K562 (cell line): ENCODE results near the gene TOMM6. TPM values are rescaled to one million over a fixed set of nuclear protein-coding genes. Genes with fewer than 3 reads are reported as not detected.
A peak's percentile ranks its signal among the peaks of the same experiment; 100 is the strongest.

Experiments
- ATAC-seq: fragments of 200-7000 bp; cut with Tn5 transposase; 3 replicates; pipeline ENCODE4 v1.9.1; 2020; ENCODE audit warnings: moderate library complexity
- BruUV-seq: library from RNA; stranded (reverse); fragments of 400-500 nt; replicated peaks from 2 replicates; lab custom pipeline; 2021; lab: Mats Ljungman, UMichigan
- CTCF ChIA-PET: fragments of 300-600 bp; formaldehyde crosslinking; extraction: SDS; loops from one replicate; lab custom pipeline; 2021; ENCODE audit warnings: low intra/inter-chr PET ratio; lab: Yijun Ruan, JAX
- POLR2A ChIA-PET: fragments of 300-600, 350-650 bp; sonication (Branson Sonifier 250); formaldehyde crosslinking; extraction: SDS; loops from one replicate; lab custom pipeline; 2021; ENCODE audit warnings: antibody characterized with exemption, inconsistent platforms; lab: Yijun Ruan, JAX
- DNase-seq, 4 experiments: peaks; one replicate each; pipeline versions ENCODE4 v3.0.0 to v3.0.0-alpha.2; 2011 to 2018; ENCODE audit warnings: low spot score in 3 of 4, mixed read lengths in 3 of 4; ENCODE audit errors: extremely low read depth in 1 of 4
- FAIRE-seq: peaks from 2 replicates; lab custom pipeline; 2011; peaks lifted over from hg19 to GRCh38; lab: Jason Lieb, UNC
- H2AFZ ChIP-seq: 2 replicates; pipeline ENCODE4 v1.6.0; 2011; ENCODE audit warnings: low read depth, low read length, control low read depth, inconsistent platforms
- H3K27ac ChIP-seq: fragments of 200-600 bp; 3 replicates; pipeline ENCODE4 v1.8.0; 2011; ENCODE audit warnings: low read depth, mild to moderate bottlenecking, control low read depth, inconsistent platforms, low read length, moderate library complexity, mixed read lengths; ENCODE audit errors: extremely low read depth
- H3K27me3 ChIP-seq, 2 experiments: fragments of 300-600 bp in 1 of 2; 2 replicates in 1 of 2; 3 replicates in 1 of 2; pipeline versions ENCODE4 v1.6.0 to v1.8.0; 2011; ENCODE audit warnings: inconsistent platforms in 2 of 2, low read length in 2 of 2, mild to moderate bottlenecking in 1 of 2, mixed read lengths in 1 of 2, moderate library complexity in 1 of 2; ENCODE audit not compliant: control insufficient read depth in 2 of 2, insufficient read depth in 2 of 2
- H3K36me3 ChIP-seq: fragments of 300-600 bp; 3 replicates; pipeline ENCODE4 v1.8.0; 2011; ENCODE audit warnings: mild to moderate bottlenecking, low read length, inconsistent platforms; ENCODE audit not compliant: control insufficient read depth, insufficient read depth
- H3K4me1 ChIP-seq, 2 experiments: fragments of 200-600 bp in 1 of 2; replicated peaks in 1 of 2; 2 replicates in 1 of 2; 3 replicates in 1 of 2; pipeline versions ENCODE4 v1.5.1 to v1.8.0; 2011; ENCODE audit warnings: inconsistent platforms in 2 of 2, low read length in 2 of 2, mild to moderate bottlenecking in 1 of 2, mixed read lengths in 1 of 2, moderate library complexity in 1 of 2; ENCODE audit not compliant: control insufficient read depth in 2 of 2, insufficient read depth in 2 of 2
- H3K4me2 ChIP-seq: 2 replicates; pipeline ENCODE4 v1.6.1; 2011; ENCODE audit warnings: low read length, control low read depth, inconsistent platforms, mixed read lengths; ENCODE audit not compliant: insufficient read depth
- H3K4me3 ChIP-seq: fragments of 200-600 bp; sonication (generic), shearing (Covaris generic); 2 replicates; pipeline ENCODE4 v1.5.1; 2016; ENCODE audit warnings: control low read depth, inconsistent platforms
- H3K79me2 ChIP-seq: fragments of 200-600 bp; 3 replicates; pipeline ENCODE4 v1.8.0; 2011; ENCODE audit warnings: low read length, inconsistent platforms; ENCODE audit not compliant: control insufficient read depth, insufficient read depth
- H3K9ac ChIP-seq, 2 experiments: 2 replicates each; pipeline versions ENCODE4 v1.6.0 to v1.6.1; 2011; ENCODE audit warnings: low read depth in 2 of 2, low read length in 2 of 2, control low read depth in 1 of 2, inconsistent platforms in 1 of 2, mild to moderate bottlenecking in 1 of 2, mixed read lengths in 1 of 2; ENCODE audit not compliant: insufficient read depth in 1 of 2
- H3K9me1 ChIP-seq: one replicate; pipeline ENCODE4 v1.6.0; 2011; ENCODE audit warnings: inconsistent platforms, mild to moderate bottlenecking, low read length, moderate library complexity; ENCODE audit not compliant: control insufficient read depth, insufficient read depth
- H3K9me3 ChIP-seq: replicated peaks from 2 replicates; pipeline ENCODE4 v1.5.1; 2011; ENCODE audit warnings: low read depth, low read length, inconsistent platforms; ENCODE audit not compliant: control insufficient read depth, insufficient read depth
- H4K20me1 ChIP-seq: replicated peaks from 2 replicates; pipeline ENCODE4 v1.6.1; 2011; ENCODE audit warnings: low read length, inconsistent platforms, mixed read lengths; ENCODE audit not compliant: control insufficient read depth, insufficient read depth
- GATA2 ChIP-seq: sonication (generic); formaldehyde crosslinking; IDR thresholded peaks from 2 replicates; pipeline ENCODE4 v1.4.0; 2020; ENCODE audit warnings: mild to moderate bottlenecking, missing genetic modification reagents
- JUND ChIP-seq, 2 experiments: IDR thresholded peaks; 2 replicates in 1 of 2; 3 replicates in 1 of 2; pipeline ENCODE4 v1.6.1; 2011; ENCODE audit warnings: borderline replicate concordance in 2 of 2, low read depth in 2 of 2, low read length in 2 of 2, improper control_type of control experiment in 1 of 2, missing biosample characterization in 1 of 2, missing genetic modification characterization in 1 of 2, missing genetic modification reagents in 1 of 2
- MEIS2 ChIP-seq: fragments of 450-650 bp; IDR thresholded peaks from 2 replicates; pipeline ENCODE4 v1.6.1; 2014; ENCODE audit warnings: mild to moderate bottlenecking; ENCODE audit not compliant: partially characterized antibody
- PPARD ChIP-seq: fragments of 250-450 bp; sonication (Bioruptor Pico); IDR thresholded peaks from 2 replicates; pipeline ENCODE4 v1.8.0; 2022; ENCODE audit warnings: inconsistent platforms, mild to moderate bottlenecking, moderate library complexity
- SIRT6 ChIP-seq: IDR thresholded peaks from one replicate; pipeline ENCODE4 v1.6.1; 2012; ENCODE audit warnings: low read depth, mild to moderate bottlenecking, control low read depth, inconsistent platforms, low read length, moderate library complexity
- SPI1 ChIP-seq: IDR thresholded peaks from 2 replicates; pipeline ENCODE4 v1.6.1; 2011; ENCODE audit warnings: low read depth, low read length, control low read depth, borderline replicate concordance
- VEZF1 ChIP-seq: fragments of 200-800 bp; sonication (Bioruptor generic); IDR thresholded peaks from 2 replicates; pipeline ENCODE4 v1.6.1; 2017; ENCODE audit warnings: missing genetic modification characterization, missing compliant biosample characterization
- ZNF764 ChIP-seq: fragments of 250-450 bp; sonication (Bioruptor Pico); IDR thresholded peaks from 2 replicates; pipeline ENCODE4 v1.4.0; 2020; ENCODE audit warnings: low read depth, mild to moderate bottlenecking, moderate library complexity
- WGBS: fragments of 100-300 bp; shearing (Covaris generic); methylation state at CpG from one replicate; pipeline ENCODE4 v1.1.6; 2016; ENCODE audit warnings: low coverage, mixed read lengths; ENCODE audit not compliant: insufficient coverage; ENCODE audit errors: missing lambda C conversion rate; 5-methylcytosine and 5-hydroxymethylcytosine counted together
- in situ Hi-C: fragments of 300-500 bp; cut with MboI; formaldehyde crosslinking; loops from 4 replicates; pipeline ENCODE4 v1.15.0; 2018; ENCODE audit warnings: inconsistent platforms, mixed read lengths
- intact Hi-C: fragments of 100-400 bp; cut with micrococcal nuclease; formaldehyde crosslinking; loops from 2 replicates; pipeline ENCODE4 v1.14.2; 2022
- polyA plus RNA-seq, 8 experiments: library from polyadenylated mRNA; depleted of rRNA in 4 of 8; stranded (reverse) in 5 of 8; unstranded in 3 of 8; fragments of >200 nt; fragmentation: Nextera tagmentation in 2 of 8; fragmentation: Illumina TruSeq in 1 of 8; extraction: Ambion mirVana in 2 of 8; extraction: Trizol in 1 of 8; gene quantifications; 2 replicates each; pipeline versions ENCODE4 v1.2.1 to v1.2.3, GENCODE V29; 2011 to 2014; ENCODE audit warnings: inconsistent platforms in 1 of 8, missing spikeins in 1 of 8
- total RNA-seq, 7 experiments: library from RNA; depleted of rRNA in 6 of 7; stranded (reverse); fragments of >200 nt in 6 of 7; fragmentation: Illumina TruSeq in 2 of 7; extraction: Trizol in 2 of 7; gene quantifications; 2 replicates each; pipeline versions ENCODE4 v1.2.1 to v1.2.3, GENCODE V29; 2011 to 2021; ENCODE audit warnings: low replicate concordance in 1 of 7
- TF ChIP-seq, protein P1 (sequence below): IDR thresholded peaks from 2 replicates; pipeline ENCODE4 v1.6.1; 2011; ENCODE audit not compliant: insufficient read length; ENCODE audit errors: extremely low read depth
- TF ChIP-seq, protein P2 (sequence below), 2 experiments: IDR thresholded peaks in 1 of 2; conservative IDR thresholded peaks in 1 of 2; 2 replicates each; pipeline ENCODE4 v1.6.1; 2016; ENCODE audit warnings: low read depth in 2 of 2, mild to moderate bottlenecking in 1 of 2, missing compliant biosample characterization in 1 of 2, missing genetic modification characterization in 1 of 2, moderate library complexity in 1 of 2
- TF ChIP-seq, protein P3 (sequence below): IDR thresholded peaks from 2 replicates; pipeline ENCODE4 v1.6.1; 2012; ENCODE audit warnings: low read depth, low read length, improper control_type of control experiment, borderline replicate concordance

TOMM6 gene
- total and polyA plus RNA-seq, 9 of the 15 experiments (the other 6 are each of a cell fraction or from before 2014, with no cell fraction given) = 380 to 2,097 (median 1,065) TPM

- Histone ChIP-seq H2AFZ (no peak overlapping the region), H3K9ac (peak overlapping the region in 1 of 2 experiments; percentile 96; a peak in 1 of 4 replicates), H4K20me1 (peaks cover 5% of the 10 kb centered on the region; the same call in 1 of the 2 replicates), H3K9me1 (no peaks in the 10 kb centered on the region), H3K79me2 (peaks cover 36% of the 10 kb centered on the region), H3K27me3 (no peaks in the 10 kb centered on the region), H3K4me3 (no peak overlapping the region), H3K4me2 (no peak overlapping the region), H3K36me3 (peaks cover 11% of the 10 kb centered on the region), H3K27ac (no peak overlapping the region), H3K9me3 (no peaks in the 10 kb centered on the region), H3K4me1 (peaks cover 38 to 43% of the 10 kb centered on the region in 2 experiments)
- no TSS peak for BruUV-seq
- in situ Hi-C loops = loop anchor here (5.0 to 10.0 kb wide), 3 partner anchors 123 to 440 kb away; no protein-coding TSS in a partner anchor
- DNase-seq (peak in 1 of 4 experiments; percentile 48), ATAC-seq (no peak), FAIRE-seq (no peak)
- ChIA-PET CTCF (interaction anchor here (1.5 kb wide), 1 partner anchor 182 kb away, joined by 3 read pairs; no protein-coding TSS in a partner anchor), POLR2A (interaction anchor here (0.6 to 2.2 kb wide), 15 partner anchors 12 to 1096 kb away, joined by 3 to 10 read pairs (median 3); partner anchors contain the start of gene MED20)
- intact Hi-C loops = loop anchor here (5.0 kb wide), 3 partner anchors 63 to 1093 kb away; partner anchors contain the start of genes MRPS10 and RPL7L1
- WGBS = 60% methylated on average over 5 of the region's 5 CpGs
- no peak for TF ChIP-seq SIRT6
- TF ChIP-seq MEIS2 = peak; percentile 98
- TF ChIP-seq, protein P1, sequence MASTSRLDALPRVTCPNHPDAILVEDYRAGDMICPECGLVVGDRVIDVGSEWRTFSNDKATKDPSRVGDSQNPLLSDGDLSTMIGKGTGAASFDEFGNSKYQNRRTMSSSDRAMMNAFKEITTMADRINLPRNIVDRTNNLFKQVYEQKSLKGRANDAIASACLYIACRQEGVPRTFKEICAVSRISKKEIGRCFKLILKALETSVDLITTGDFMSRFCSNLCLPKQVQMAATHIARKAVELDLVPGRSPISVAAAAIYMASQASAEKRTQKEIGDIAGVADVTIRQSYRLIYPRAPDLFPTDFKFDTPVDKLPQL = no peak
- TF ChIP-seq JUND (IDR thresholded peaks at IDR 0.05; ENCODE audit: borderline replicate concordance, low read depth, low read length) = no peak
- TF ChIP-seq JUND (tag; IDR thresholded peaks at IDR 0.05; ENCODE audit: borderline replicate concordance, low read depth, low read length) = peak; percentile 22; the same call in 1 of the 3 replicates
- peak; percentile 10; the same call in 1 of the 2 replicates for TF ChIP-seq ZNF764 (CRISPR knock-in tag)
- peak; percentile 26; the same call in 1 of the 2 replicates for TF ChIP-seq VEZF1 (CRISPR knock-in tag)
- TF ChIP-seq PPARD (CRISPR knock-in tag) = no peak
- peak; percentile 57; the same call in 1 of the 2 replicates for TF ChIP-seq GATA2 (CRISPR knock-in tag)
- TF ChIP-seq, protein P2, sequence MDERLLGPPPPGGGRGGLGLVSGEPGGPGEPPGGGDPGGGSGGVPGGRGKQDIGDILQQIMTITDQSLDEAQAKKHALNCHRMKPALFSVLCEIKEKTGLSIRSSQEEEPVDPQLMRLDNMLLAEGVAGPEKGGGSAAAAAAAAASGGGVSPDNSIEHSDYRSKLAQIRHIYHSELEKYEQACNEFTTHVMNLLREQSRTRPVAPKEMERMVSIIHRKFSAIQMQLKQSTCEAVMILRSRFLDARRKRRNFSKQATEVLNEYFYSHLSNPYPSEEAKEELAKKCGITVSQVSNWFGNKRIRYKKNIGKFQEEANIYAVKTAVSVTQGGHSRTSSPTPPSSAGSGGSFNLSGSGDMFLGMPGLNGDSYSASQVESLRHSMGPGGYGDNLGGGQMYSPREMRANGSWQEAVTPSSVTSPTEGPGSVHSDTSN (CRISPR knock-in tag; IDR thresholded peaks at IDR 0.05; ENCODE audit: low read depth) = peak; percentile 85
- TF ChIP-seq, protein P2 (tag; conservative IDR thresholded peaks at IDR 0.05; ENCODE audit: low read depth) = peak; percentile 98
- TF ChIP-seq SPI1 = peak; percentile 70; the same call in 1 of the 2 replicates
- TF ChIP-seq, protein P3, sequence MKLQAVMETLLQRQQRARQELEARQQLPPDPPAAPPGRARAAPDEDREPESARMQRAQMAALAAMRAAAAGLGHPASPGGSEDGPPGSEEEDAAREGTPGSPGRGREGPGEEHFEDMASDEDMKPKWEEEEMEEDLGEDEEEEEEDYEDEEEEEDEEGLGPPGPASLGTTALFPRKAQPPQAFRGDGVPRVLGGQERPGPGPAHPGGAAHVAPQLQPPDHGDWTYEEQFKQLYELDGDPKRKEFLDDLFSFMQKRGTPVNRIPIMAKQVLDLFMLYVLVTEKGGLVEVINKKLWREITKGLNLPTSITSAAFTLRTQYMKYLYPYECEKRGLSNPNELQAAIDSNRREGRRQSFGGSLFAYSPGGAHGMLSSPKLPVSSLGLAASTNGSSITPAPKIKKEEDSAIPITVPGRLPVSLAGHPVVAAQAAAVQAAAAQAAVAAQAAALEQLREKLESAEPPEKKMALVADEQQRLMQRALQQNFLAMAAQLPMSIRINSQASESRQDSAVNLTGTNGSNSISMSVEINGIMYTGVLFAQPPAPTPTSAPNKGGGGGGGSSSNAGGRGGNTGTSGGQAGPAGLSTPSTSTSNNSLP = no peak
Observed at GRCh38 chr6:41784581-41785171, 2.8 kb upstream of the TOMM6 start.
